Epithelial cell of esophagus (primary cell): Measurements from ENCODE around the gene JAZF1.

ENCODE experiments used
- DNase-seq: peaks from one replicate; pipeline ENCODE4 v3.0.0; 2010; ENCODE audit warnings: low read depth
- H3K4me3 ChIP-seq: 2 replicates; pipeline ENCODE4 v1.5.1; 2011; ENCODE audit warnings: mild to moderate bottlenecking, low read length, control low read depth
- TF ChIP-seq, protein P1 (sequence below): IDR thresholded peaks from 2 replicates; pipeline ENCODE4 v1.5.1; 2011; ENCODE audit warnings: low read depth, mild to moderate bottlenecking, low read length, control low read depth, inconsistent platforms; ENCODE audit not compliant: insufficient read depth; ENCODE audit errors: missing control alignments

JAZF1 gene

DNA sequence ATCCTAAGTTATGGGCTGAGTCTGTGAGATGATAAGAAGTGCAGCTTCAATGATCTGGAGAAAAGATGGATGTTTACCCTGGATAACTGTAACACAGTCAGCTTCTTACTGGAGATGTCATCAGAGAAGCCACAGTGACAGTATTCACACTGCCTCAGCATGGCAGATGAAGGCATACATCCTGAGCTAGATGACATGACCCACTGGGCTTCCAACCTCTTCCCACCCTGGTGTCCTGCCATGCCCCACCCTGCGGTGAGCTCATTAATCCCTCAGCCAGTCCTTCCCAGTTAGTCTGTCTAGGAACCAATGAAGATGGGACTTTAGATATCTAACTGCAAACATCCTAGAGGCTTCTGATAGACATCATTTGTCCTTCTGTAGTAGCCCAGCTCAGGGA lies 226.8 kb downstream of the JAZF1 start:
- DNase-seq = no peak
- TF ChIP-seq, protein P1, sequence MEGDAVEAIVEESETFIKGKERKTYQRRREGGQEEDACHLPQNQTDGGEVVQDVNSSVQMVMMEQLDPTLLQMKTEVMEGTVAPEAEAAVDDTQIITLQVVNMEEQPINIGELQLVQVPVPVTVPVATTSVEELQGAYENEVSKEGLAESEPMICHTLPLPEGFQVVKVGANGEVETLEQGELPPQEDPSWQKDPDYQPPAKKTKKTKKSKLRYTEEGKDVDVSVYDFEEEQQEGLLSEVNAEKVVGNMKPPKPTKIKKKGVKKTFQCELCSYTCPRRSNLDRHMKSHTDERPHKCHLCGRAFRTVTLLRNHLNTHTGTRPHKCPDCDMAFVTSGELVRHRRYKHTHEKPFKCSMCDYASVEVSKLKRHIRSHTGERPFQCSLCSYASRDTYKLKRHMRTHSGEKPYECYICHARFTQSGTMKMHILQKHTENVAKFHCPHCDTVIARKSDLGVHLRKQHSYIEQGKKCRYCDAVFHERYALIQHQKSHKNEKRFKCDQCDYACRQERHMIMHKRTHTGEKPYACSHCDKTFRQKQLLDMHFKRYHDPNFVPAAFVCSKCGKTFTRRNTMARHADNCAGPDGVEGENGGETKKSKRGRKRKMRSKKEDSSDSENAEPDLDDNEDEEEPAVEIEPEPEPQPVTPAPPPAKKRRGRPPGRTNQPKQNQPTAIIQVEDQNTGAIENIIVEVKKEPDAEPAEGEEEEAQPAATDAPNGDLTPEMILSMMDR = no peak

DNA sequence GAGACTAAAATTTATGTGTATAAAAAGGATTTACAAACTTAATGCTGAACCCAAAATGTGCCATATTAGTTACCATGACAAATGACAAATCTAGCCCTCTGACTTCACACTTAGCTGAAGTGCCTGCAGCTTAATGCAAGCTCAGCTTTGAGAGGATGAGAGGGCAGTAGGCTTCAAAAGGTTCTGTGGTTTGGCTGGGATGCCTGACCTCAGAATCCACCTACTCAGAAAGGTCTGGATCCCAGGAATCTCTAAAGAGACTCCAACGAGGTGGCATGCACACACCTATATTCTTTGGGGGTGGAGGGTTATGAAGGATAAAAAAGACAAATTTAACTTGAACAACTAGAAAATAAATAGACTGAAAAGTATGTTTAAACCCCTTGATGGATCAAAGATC lies 227.2 kb downstream of the JAZF1 start:
- no peak overlapping the region for H3K4me3 ChIP-seq
- DNase-seq = no peak
- TF ChIP-seq, protein P1 = no peak

More for the DNA sequence above, 226.8 kb downstream of the JAZF1 start:
- no peak overlapping the region for H3K4me3 ChIP-seq

DNA sequence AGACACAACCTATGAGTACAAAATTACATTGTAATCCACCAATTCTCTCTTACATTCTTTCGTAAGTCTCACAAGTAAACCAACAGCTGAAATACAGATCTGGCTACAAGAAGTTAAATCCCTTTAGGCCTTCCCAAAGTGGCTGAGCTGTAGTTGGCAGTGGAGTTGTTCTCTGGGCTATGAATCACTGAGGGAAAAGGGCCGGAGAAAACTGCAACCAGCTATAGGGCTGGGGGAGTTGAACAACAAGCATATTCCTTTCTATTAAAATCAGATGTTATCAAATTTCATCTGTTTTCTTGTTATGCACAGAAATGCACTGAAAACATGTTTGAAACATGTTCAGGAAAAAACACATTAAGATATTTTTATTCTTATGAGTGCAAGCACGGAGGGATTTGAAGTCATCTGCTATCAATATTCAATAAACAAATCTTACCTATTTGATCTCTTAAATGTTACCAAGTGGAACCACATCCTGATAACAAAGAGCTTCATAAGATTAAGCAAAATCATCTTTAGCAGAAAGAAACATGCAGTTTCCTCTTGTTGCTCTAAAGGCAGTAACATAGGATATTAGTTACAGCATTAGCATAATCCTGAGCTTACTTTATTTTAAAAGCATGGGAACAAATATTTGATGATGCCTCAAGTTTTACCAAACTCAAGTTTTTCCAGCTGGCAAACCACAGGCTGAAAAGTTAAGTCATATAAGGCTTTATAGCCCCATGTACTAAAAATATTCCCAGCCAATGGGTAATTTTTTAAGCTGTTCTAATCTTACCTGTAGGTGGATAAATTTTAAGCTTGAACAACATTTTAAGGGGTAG lies 227.9 kb downstream of the JAZF1 start:
- H3K4me3 ChIP-seq = no peak overlapping the region
- TF ChIP-seq, protein P1 = no peak
- no peak for DNase-seq

DNA sequence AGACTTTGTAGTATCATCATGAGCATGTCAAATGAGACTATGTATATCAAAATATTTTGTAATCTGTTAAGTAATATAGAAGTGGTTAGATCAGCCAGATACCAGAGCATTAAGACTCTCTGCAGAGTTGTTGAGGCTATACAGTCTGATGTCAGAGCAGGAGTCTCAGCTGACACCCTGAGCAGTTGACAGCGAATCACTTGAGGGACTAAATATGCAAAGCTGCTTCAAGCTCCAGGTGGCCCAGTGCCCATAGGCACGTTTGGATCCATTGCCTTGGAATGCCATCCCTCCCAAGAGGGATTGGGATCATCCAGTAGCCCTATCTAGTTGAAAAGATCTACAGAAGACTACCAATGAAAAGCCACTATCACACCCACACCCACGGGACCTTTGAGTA lies 230.5 kb downstream of the JAZF1 start:
- no peak for DNase-seq
- TF ChIP-seq, protein P1 = no peak
- no peak overlapping the region for H3K4me3 ChIP-seq

DNA sequence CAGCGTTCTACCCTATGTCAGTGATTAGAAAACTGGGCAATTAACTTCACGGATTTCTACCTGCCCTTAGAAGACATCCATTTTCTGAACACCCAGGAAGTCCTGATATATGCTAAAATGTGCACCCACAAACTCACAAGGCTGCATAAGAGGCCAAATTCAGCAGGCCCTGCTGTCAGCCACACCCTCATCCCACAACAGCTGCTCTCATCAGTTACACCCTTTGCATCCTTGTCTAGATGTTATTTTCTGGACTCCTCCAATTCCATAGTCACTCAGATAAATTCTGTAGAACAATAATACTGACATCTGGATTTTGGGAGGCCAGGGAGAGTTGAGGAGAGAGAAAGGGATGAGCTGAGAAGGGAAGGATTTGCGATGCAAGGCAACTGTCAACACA lies 231.7 kb downstream of the JAZF1 start:
- DNase-seq = no peak
- no peak overlapping the region for H3K4me3 ChIP-seq
- TF ChIP-seq, protein P1 = no peak

DNA sequence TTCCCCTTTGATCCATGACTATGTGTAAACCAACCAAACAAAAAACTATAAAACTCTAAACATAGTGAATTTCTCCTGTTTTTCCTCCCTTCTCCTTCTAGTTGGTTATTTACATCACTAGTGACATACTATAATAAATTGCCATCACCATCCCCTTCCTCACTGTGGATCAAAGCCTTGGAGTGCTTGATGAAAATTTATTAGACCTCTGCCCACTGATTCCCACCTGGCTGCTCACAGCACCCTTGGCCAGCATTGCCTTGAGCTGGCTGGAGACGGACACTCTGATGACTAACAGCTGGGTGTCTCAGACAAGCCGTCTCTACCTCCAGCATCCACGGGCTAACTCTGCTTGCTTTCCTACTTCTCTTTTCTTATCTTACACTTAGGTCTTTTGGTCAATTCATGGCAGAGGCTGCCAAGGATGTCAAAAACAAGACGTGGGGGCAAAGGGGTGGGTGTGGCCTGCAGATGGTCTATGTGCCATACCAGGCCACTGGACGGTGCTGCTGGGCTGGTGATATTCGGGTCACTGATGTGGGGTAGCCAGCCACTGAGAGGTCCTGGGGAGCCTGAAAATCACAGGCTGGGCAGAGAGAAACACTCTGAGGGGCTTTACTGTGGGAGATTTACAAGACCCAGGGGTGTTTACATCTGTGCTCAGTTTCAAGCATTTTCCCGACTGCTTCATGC lies 232.9 kb downstream of the JAZF1 start:
- TF ChIP-seq, protein P1 = no peak
- DNase-seq = no peak
- H3K4me3 ChIP-seq = no peak overlapping the region
